ENCODE data around the gene TMEM181. TPM values are rescaled to one million over a fixed set of nuclear protein-coding genes. Genes with fewer than 3 reads are reported as not detected.

The TMEM181 gene
- total and polyA plus RNA-seq, 2 experiments from 2014 or later: 11.9 to 25.2 TPM

DNA sequence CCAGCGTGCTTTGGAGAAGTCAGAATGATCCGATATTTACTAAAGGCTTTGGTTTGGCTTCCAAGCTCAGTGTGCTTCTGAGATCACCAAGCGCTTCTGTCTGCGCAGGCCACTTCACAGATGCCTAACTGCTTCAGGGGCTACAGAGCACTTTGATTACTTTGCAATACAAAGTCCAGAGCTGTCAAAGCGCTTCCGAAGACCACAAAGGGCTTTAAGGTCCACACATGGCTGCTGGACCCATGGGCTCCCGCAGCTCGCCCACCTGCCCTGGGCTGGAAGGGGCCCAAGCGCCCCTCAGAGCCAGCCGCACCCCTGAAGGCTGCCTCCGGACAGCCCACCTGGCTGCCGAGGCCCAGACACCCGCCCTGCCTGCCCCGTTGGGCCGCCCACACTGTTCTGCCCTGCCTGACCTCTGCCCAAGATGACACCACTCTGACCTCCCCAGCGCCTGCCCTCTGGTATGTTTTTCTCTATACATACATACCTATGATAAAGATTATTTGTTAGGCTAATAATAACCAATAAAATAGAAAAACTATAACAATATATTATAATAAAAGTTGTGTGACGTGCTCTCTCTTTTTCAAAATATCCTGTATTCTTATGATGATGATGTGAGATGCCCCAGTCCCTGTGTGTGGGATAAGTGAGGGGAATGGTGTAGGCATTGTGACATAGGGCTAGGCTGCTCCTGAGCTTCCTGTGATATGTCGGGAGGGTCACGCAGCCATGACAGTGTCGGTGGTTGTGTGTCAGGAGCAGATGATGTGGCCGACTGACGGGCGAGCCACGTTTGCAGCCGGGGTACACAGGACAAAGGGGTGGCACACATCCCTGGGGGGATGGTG lies 62.0 kb downstream of the TMEM181 start (continued):
- TF ChIP-seq ZNF462 (CRISPR knock-in tag; IDR thresholded peaks at IDR 0.05) (no peak), NANOG (IDR thresholded peaks at IDR 0.05; ENCODE audit: borderline replicate concordance) (no peak)

DNA sequence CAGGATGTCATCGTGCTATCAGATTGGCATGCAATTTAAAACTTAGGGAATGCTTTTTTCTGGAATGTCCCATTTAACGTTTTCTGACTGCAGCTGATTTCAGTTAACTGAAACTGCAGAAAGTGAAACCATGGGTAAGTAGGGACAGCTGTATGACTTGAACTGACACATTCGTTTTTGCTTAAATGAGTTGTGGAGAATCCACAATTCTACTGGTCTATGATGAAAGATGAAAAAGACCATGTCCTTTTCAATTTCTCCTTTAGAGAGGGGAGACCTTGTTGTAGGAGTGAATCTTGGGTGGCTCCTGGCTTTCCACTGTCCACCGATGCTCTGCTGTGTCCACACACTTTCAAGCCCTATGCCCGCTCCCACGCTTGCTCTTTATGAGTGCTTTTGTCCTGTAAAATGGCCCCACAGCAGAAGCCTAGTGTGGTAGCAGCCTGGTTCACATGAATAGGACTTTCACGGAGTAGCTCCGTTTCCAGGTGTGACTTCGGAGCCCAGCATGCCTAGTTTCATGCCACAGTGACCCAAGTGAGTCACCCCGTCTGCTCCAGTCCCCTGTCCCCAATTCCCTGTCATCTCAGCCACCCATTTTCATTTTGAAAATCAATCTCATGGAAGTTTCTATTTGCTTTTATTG lies 62.8 kb downstream of the TMEM181 start:
- H3F3A ChIP-seq (replicated peaks; ENCODE audit: low read depth): no peaks in the 10 kb centered on the region
- H3K36me3 ChIP-seq (ENCODE audit: insufficient read depth): peaks cover 9% of the 10 kb centered on the region
- no peaks in the 10 kb centered on the region for H3K4me1 ChIP-seq (ENCODE audit: insufficient read depth)
- no peaks in the 10 kb centered on the region for H3K27me3 ChIP-seq (ENCODE audit: insufficient read depth)
- Mint-ChIP-seq H3K27me3 (ENCODE audit: insufficient read depth, low read depth, poor library complexity) (peaks cover 16% of the 10 kb centered on the region), H3K4me3 (no peak overlapping the region), H3K9me3 (no peaks in the 10 kb centered on the region), H3K4me1 (peaks cover 8% of the 10 kb centered on the region; the same call in 2 of the 3 replicates), H3K36me3 (ENCODE audit: low read depth) (peaks cover 70% of the 10 kb centered on the region), H3K27ac (0 out of 2 replicates have a peak overlapping the region, but pooled peaks have one; percentile 41)
- no peak overlapping the region for H3K27ac ChIP-seq (ENCODE audit: low read depth)
- no peak for ATAC-seq
- H4K20me1 ChIP-seq (replicated peaks; ENCODE audit: insufficient read depth): no peaks in the 10 kb centered on the region; the same call in 1 of the 2 replicates
- DNase-seq (ENCODE audit: low spot score): no peak
- no peak overlapping the region for H2AFZ ChIP-seq
- H3K79me2 ChIP-seq (replicated peaks; ENCODE audit: insufficient read depth): peaks cover 2% of the 10 kb centered on the region; the same call in 1 of the 2 replicates
- H3K4me2 ChIP-seq: no peak overlapping the region
- H3K9me2 ChIP-seq (ENCODE audit: insufficient read depth): no peaks in the 10 kb centered on the region
- H3K4me3 ChIP-seq: no peak overlapping the region
- no peak for TF ChIP-seq STAT1 (IDR thresholded peaks at IDR 0.05; ENCODE audit: unreplicated experiment)
- TF ChIP-seq EZH2phosphoT487 (IDR thresholded peaks at IDR 0.05; ENCODE audit: unreplicated experiment): no peak
- TF ChIP-seq, protein P1, sequence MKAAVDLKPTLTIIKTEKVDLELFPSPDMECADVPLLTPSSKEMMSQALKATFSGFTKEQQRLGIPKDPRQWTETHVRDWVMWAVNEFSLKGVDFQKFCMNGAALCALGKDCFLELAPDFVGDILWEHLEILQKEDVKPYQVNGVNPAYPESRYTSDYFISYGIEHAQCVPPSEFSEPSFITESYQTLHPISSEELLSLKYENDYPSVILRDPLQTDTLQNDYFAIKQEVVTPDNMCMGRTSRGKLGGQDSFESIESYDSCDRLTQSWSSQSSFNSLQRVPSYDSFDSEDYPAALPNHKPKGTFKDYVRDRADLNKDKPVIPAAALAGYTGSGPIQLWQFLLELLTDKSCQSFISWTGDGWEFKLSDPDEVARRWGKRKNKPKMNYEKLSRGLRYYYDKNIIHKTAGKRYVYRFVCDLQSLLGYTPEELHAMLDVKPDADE (IDR thresholded peaks at IDR 0.05): no peak
- TF ChIP-seq EZH2 (IDR thresholded peaks at IDR 0.05; ENCODE audit: low read depth, unreplicated experiment): no peak
- TF ChIP-seq POLR2AphosphoS5 (IDR thresholded peaks at IDR 0.05; ENCODE audit: low read depth): no peak
- TF ChIP-seq ZNF331 (CRISPR knock-in tag; IDR thresholded peaks at IDR 0.05; ENCODE audit: low read depth): no peak
- no peak for TF ChIP-seq REST (IDR thresholded peaks at IDR 0.05; ENCODE audit: unreplicated experiment)
- no peak for TF ChIP-seq CREB1 (CRISPR knock-in tag; IDR thresholded peaks at IDR 0.05; ENCODE audit: low read depth)

All from GM23338 (cell line).